Thyroid gland (tissue), 4 donors: ENCODE measurements around the gene ADGRE2.

Experiments used
- POLR2A ChIP-seq, 2 donors: fragments of 450-650 bp; IDR thresholded peaks; one replicate each; pipeline ENCODE4 v1.6.1; 2017; ENCODE audit warnings: antibody characterized with exemption in 2 of 2, mild to moderate bottlenecking in 2 of 2, moderate library complexity in 1 of 2
- TF ChIP-seq, protein P1 (sequence below), 6 experiments: fragments of 200-600 bp in 3 of 6; fragments of 450-650 bp in 3 of 6; sonication (generic) in 3 of 6; IDR thresholded peaks; one replicate each; pipeline ENCODE4 v1.5.1; 2016 to 2019; ENCODE audit warnings: antibody characterized with exemption in 6 of 6, mild to moderate bottlenecking in 2 of 6, inconsistent platforms in 1 of 6, moderate library complexity in 1 of 6

DNA sequence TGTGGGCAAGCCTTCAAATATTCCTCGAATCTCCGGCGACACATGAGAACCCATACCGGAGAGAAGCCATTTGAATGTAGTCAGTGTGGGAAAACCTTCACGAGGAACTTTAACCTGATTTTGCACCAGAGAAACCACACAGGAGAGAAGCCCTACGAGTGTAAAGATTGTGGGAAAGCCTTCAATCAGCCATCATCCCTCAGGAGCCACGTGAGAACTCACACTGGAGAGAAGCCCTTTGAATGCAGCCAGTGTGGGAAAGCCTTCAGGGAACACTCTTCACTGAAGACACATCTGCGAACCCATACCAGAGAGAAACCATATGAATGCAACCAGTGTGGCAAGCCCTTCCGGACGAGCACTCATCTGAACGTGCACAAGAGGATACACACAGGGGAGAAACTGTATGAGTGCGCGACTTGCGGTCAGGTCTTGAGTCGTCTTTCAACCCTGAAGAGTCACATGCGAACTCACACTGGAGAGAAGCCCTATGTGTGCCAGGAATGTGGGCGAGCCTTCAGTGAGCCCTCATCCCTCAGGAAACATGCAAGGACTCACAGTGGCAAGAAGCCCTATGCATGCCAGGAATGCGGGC lies 59.7 kb downstream of the ADGRE2 start:
- TF ChIP-seq, protein P1, sequence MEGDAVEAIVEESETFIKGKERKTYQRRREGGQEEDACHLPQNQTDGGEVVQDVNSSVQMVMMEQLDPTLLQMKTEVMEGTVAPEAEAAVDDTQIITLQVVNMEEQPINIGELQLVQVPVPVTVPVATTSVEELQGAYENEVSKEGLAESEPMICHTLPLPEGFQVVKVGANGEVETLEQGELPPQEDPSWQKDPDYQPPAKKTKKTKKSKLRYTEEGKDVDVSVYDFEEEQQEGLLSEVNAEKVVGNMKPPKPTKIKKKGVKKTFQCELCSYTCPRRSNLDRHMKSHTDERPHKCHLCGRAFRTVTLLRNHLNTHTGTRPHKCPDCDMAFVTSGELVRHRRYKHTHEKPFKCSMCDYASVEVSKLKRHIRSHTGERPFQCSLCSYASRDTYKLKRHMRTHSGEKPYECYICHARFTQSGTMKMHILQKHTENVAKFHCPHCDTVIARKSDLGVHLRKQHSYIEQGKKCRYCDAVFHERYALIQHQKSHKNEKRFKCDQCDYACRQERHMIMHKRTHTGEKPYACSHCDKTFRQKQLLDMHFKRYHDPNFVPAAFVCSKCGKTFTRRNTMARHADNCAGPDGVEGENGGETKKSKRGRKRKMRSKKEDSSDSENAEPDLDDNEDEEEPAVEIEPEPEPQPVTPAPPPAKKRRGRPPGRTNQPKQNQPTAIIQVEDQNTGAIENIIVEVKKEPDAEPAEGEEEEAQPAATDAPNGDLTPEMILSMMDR (IDR thresholded peaks at IDR 0.05): no peak
- no peak for TF ChIP-seq POLR2A (IDR thresholded peaks at IDR 0.05)
